Aorta (tissue), 5 donors: ENCODE results near the gene OR51B2. TPM values are rescaled to one million over a fixed set of nuclear protein-coding genes. Genes with fewer than 3 reads are reported as not detected.
"Not testable (repeated sequence)": the region's sequence is repeated elsewhere in the genome, so short reads cannot be mapped to it uniquely, and the experiment has no call there.

Experiments used
- ATAC-seq: fragments of 200-7000 bp; cut with Tn5 transposase; one replicate; pipeline ENCODE4 v1.9.1; 2022; ENCODE audit warnings: moderate library complexity; ENCODE audit not compliant: low FRiP score
- DNase-seq, 2 donors: peaks; one replicate each; pipeline ENCODE4 v3.0.0-alpha.2; 2020
- H3K27ac ChIP-seq, 2 donors: one replicate each; pipeline ENCODE4 v1.5.1; 2013; ENCODE audit warnings: low read length in 2 of 2, mild to moderate bottlenecking in 2 of 2, moderate library complexity in 2 of 2, control low read depth in 1 of 2, inconsistent platforms in 1 of 2, low read depth in 1 of 2
- H3K27me3 ChIP-seq, 2 donors: one replicate each; pipeline ENCODE4 v1.6.1; 2013; ENCODE audit warnings: control low read depth in 1 of 2, low read length in 1 of 2, mild to moderate bottlenecking in 1 of 2, moderate library complexity in 1 of 2; ENCODE audit not compliant: insufficient read depth in 2 of 2, control insufficient read depth in 1 of 2
- H3K36me3 ChIP-seq, 2 donors: one replicate each; pipeline ENCODE4 v1.6.1; 2013; ENCODE audit warnings: control low read depth in 1 of 2, low read length in 1 of 2, mild to moderate bottlenecking in 1 of 2; ENCODE audit not compliant: insufficient read depth in 2 of 2, control insufficient read depth in 1 of 2
- H3K4me1 ChIP-seq, 2 donors: one replicate each; pipeline ENCODE4 v1.6.1; 2013; ENCODE audit warnings: low read length in 2 of 2, control low read depth in 1 of 2, mild to moderate bottlenecking in 1 of 2, moderate library complexity in 1 of 2; ENCODE audit not compliant: insufficient read depth in 2 of 2, control insufficient read depth in 1 of 2
- H3K4me3 ChIP-seq, 2 donors: one replicate each; pipeline ENCODE4 v1.5.1; 2013; ENCODE audit warnings: low read length in 2 of 2, control low read depth in 1 of 2, mild to moderate bottlenecking in 1 of 2
- H3K9me3 ChIP-seq: one replicate; pipeline ENCODE4 v1.6.1; 2013; ENCODE audit warnings: mild to moderate bottlenecking, low read length; ENCODE audit not compliant: control insufficient read depth
- WGBS, 2 donors: extraction: QIAGEN DNeasy Blood & Tissue Kit; methylation state at CpG; one replicate each; pipeline ENCODE4 v1.1.7; 2013; 5-methylcytosine and 5-hydroxymethylcytosine counted together
- intact Hi-C, 2 donors: fragments of 100-400 bp; cut with DNase I; formaldehyde crosslinking; loops; one replicate each; pipeline versions ENCODE4 v1.14.2 to v1.15.0; 2022
- polyA plus RNA-seq, 2 donors: library from polyadenylated mRNA; stranded (reverse); fragments of 200-250 nt; gene quantifications; one replicate each; pipeline ENCODE4 v1.2.3, GENCODE V29; 2013
- total RNA-seq, 2 donors: library from RNA; stranded (reverse); fragmentation: NEBNext Ultra II Directional; extraction: Animal tissue kit (Norgen Biotek cat#: 25700); gene quantifications; one replicate each; pipeline ENCODE4 v1.2.1, GENCODE V29; 2021
- donor health status: healthy with polysubstance abuse.
- donor health status: Bipolar disorder and iron deficiency.
- donor health status: DM: no; HTN: no; CAD: no.
- donor health status: DM: no; HTN: no; CAD: no.
- donor health status: DM: yes; HTN: yes; CAD: no.

The OR51B2 gene
- total and polyA plus RNA-seq, 4 donors = not detected

GRCh38 chr11:5337253-5337652 lies 13.2 kb upstream of the OR51B2 start:
- DNase-seq, H3K9me3 ChIP-seq, H3K27me3 ChIP-seq, ATAC-seq, intact Hi-C loops, H3K27ac ChIP-seq, H3K4me3 ChIP-seq, H3K36me3 ChIP-seq, H3K4me1 ChIP-seq: not testable (repeated sequence)
- WGBS, 2 donors = 86 to 87% methylated on average over 1 of the region's 1 CpG

GRCh38 chr11:5336331-5336730 lies 12.2 kb upstream of the OR51B2 start:
- H3K27me3 ChIP-seq = no peaks in the 10 kb centered on the region
- H3K9me3 ChIP-seq = no peaks in the 10 kb centered on the region
- ATAC-seq (no peak), DNase-seq (no peak)
- no peaks in the 10 kb centered on the region for H3K4me1 ChIP-seq
- intact Hi-C loops = no loop called here
- H3K27ac ChIP-seq = no peak overlapping the region
- no peak overlapping the region for H3K4me3 ChIP-seq
- H3K36me3 ChIP-seq = no peaks in the 10 kb centered on the region

GRCh38 chr11:5335170-5335569 lies 11.1 kb upstream of the OR51B2 start:
- no peaks in the 10 kb centered on the region for H3K27me3 ChIP-seq

GRCh38 chr11:5317292-5317691 lies 6.8 kb downstream of the OR51B2 start:
- no peak for DNase-seq
- 72 to 73% methylated on average over 5 of the region's 5 CpGs for WGBS, 2 donors
- no peak for ATAC-seq
- intact Hi-C loops = no loop called here
- H3K9me3 ChIP-seq = no peaks in the 10 kb centered on the region
- no peak overlapping the region for H3K27ac ChIP-seq
- no peaks in the 10 kb centered on the region for H3K27me3 ChIP-seq
- no peaks in the 10 kb centered on the region for H3K4me1 ChIP-seq
- H3K36me3 ChIP-seq = no peaks in the 10 kb centered on the region
- no peak overlapping the region for H3K4me3 ChIP-seq

More at GRCh38 chr11:5335170-5335569, 11.1 kb upstream of the OR51B2 start:
- DNase-seq (no peak), ATAC-seq (no peak)
- intact Hi-C loops = no loop called here
- Histone ChIP-seq H3K9me3 (no peaks in the 10 kb centered on the region), H3K4me3 (no peak overlapping the region), H3K4me1 (no peaks in the 10 kb centered on the region), H3K36me3 (no peaks in the 10 kb centered on the region), H3K27ac (no peak overlapping the region)
- WGBS, 2 donors = 36 to 55% methylated on average over 1 of the region's 1 CpG

GRCh38 chr11:5313326-5314023 lies 10.6 kb downstream of the OR51B2 start:
- H3K9me3 ChIP-seq, DNase-seq, intact Hi-C loops, H3K27me3 ChIP-seq, H3K36me3 ChIP-seq, H3K4me3 ChIP-seq, H3K27ac ChIP-seq, H3K4me1 ChIP-seq, ATAC-seq: not testable (repeated sequence)
- WGBS, 2 donors = 73 to 78% methylated on average over 3 of the region's 3 CpGs

GRCh38 chr11:5310423-5310822 lies 13.7 kb downstream of the OR51B2 start:
- DNase-seq (no peak), ATAC-seq (no peak)
- Histone ChIP-seq H3K4me3 (no peak overlapping the region), H3K9me3 (no peaks in the 10 kb centered on the region), H3K4me1 (no peaks in the 10 kb centered on the region), H3K27me3 (no peaks in the 10 kb centered on the region), H3K36me3 (no peaks in the 10 kb centered on the region), H3K27ac (no peak overlapping the region)
- 92 to 95% methylated on average over 1 of the region's 1 CpG for WGBS, 2 donors
- intact Hi-C loops = no loop called here

- intact Hi-C loops = no loop called here
- Histone ChIP-seq H3K27me3 (no peaks in the 10 kb centered on the region), H3K4me1 (no peaks in the 10 kb centered on the region), H3K4me3 (no peak overlapping the region), H3K36me3 (no peaks in the 10 kb centered on the region), H3K9me3 (no peaks in the 10 kb centered on the region), H3K27ac (no peak overlapping the region)
- WGBS, 2 donors = 76 to 82% methylated on average over 2 of the region's 2 CpGs
- DNase-seq (no peak), ATAC-seq (no peak)
Measured at GRCh38 chr11:5307256-5308019, 16.7 kb downstream of the OR51B2 start.

GRCh38 chr11:5304046-5304445 lies 20.1 kb downstream of the OR51B2 start:
- Histone ChIP-seq H3K27ac (no peak overlapping the region), H3K4me3 (no peak overlapping the region), H3K36me3 (no peaks in the 10 kb centered on the region), H3K4me1 (no peaks in the 10 kb centered on the region), H3K27me3 (no peaks in the 10 kb centered on the region), H3K9me3 (no peaks in the 10 kb centered on the region)
- intact Hi-C loops = no loop called here
- 92 to 96% methylated on average over 1 of the region's 1 CpG for WGBS, 2 donors
- no peak for ATAC-seq
- no peak for DNase-seq

- 74 to 76% methylated on average over 5 of the region's 5 CpGs for WGBS, 2 donors
- Histone ChIP-seq H3K27me3 (no peaks in the 10 kb centered on the region), H3K36me3 (no peaks in the 10 kb centered on the region), H3K9me3 (no peaks in the 10 kb centered on the region), H3K27ac (no peak overlapping the region), H3K4me3 (no peak overlapping the region), H3K4me1 (no peaks in the 10 kb centered on the region)
- DNase-seq (no peak), ATAC-seq (no peak)
- intact Hi-C loops = no loop called here
Measured at GRCh38 chr11:5303626-5304025, 20.5 kb downstream of the OR51B2 start.
